BE2C (cell line): Measurements from ENCODE around the gene RBPJL.

ENCODE experiments used
- DNase-seq: peaks from one replicate; pipeline ENCODE4 v3.0.0-alpha.2; 2020
- H3K27me3 ChIP-seq: fragments of 250-450 bp; sonication (Bioruptor Pico); 2 replicates; pipeline ENCODE4 v1.5.1; 2020; ENCODE audit warnings: mild to moderate bottlenecking
- H3K36me3 ChIP-seq: fragments of 250-450 bp; sonication (Bioruptor Pico); 2 replicates; pipeline ENCODE4 v1.5.1; 2020; ENCODE audit warnings: mild to moderate bottlenecking
- H3K4me1 ChIP-seq: fragments of 250-450 bp; sonication (Bioruptor Pico); 2 replicates; pipeline ENCODE4 v1.5.1; 2020
- H3K4me3 ChIP-seq: 2 replicates; pipeline ENCODE4 v1.5.1; 2011; ENCODE audit warnings: low read depth, low read length
- H3K9me3 ChIP-seq: fragments of 250-450 bp; sonication (Bioruptor Pico); 2 replicates; pipeline ENCODE4 v1.5.1; 2020
- CTCF ChIP-seq: IDR thresholded peaks from 2 replicates; pipeline ENCODE4 v1.5.1; 2012; ENCODE audit warnings: mild to moderate bottlenecking, low read depth, low read length

RBPJL gene

DNA sequence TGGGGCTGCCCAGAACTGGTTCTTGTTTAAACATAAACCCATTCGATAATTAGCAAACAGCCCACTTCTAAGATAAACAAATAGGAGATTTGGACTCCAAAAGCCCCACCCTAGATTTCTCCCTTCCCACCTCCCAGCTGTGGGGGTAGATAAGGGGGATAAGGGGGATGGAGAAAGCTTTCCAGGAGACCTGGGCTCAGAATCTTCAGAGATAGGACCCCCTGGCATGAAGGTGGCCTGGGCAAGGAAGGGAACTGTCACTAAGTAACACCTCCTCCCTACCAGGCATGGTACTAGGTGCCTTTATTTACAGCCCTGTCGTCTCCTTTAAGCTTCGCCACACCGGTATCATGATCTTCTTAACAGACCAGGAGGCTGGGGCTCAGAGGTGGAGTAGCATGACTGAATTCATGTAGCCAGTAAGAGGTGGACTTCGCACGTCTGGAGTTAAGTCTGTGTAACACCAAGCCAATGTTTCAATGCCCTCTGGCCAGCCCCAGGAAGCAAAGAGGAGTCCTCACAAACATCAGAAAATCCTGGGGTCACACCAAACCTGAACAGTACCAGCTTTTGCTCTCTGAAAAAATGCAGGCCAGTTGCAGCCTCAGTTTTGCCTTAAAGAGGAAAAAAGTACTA lies 37.0 kb downstream of the RBPJL start:
- H3K27me3 ChIP-seq, result no peaks in the 10 kb centered on the region; the same call in 1 of the 2 replicates
- peaks cover 30% of the 10 kb centered on the region for H3K4me1 ChIP-seq
- no peak for DNase-seq
- H3K9me3 ChIP-seq, result no peaks in the 10 kb centered on the region
- no peak for TF ChIP-seq CTCF
- no peaks in the 10 kb centered on the region for H3K36me3 ChIP-seq
- H3K4me3 ChIP-seq, result no peak overlapping the region

DNA sequence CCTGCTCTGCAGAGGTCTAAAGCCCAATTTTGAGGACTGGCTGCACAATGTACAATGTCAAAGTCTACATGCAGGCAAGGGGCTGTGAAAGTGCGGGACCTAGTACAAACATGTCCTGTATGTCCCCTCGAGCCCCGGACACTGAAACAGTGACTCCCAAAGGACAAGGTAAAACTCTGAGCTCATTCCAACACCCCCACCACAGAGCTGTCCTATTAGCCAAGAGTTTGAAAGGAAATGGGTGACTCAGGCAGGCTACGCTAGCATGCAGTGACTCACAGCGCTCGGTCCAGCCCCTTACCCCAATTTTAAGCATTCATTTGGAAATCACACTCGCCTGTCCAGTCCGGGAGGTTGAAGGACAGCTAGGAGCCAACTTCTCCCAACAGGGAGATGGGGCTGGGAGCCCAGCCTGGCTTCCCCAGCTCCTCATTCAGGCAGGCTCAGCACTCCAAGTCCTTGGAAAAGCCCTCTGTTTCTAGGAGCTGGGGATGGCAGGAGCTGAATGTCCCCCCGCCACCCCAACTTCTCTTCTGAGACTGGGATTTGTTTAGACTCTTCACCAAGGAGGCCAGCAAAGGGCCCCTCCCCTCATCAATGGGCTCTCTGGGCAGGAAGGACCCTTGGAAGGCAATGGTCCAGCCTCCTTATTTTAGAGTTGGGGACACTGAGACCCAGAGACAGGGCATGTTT lies 37.7 kb downstream of the RBPJL start:
- H3K4me1 ChIP-seq, result peaks cover 30% of the 10 kb centered on the region

GRCh38 chr20:45345104-45345936 lies 38.7 kb downstream of the RBPJL start:
- no peak for DNase-seq
- H3K4me3 ChIP-seq, result no peak overlapping the region
- no peaks in the 10 kb centered on the region for H3K36me3 ChIP-seq
- no peaks in the 10 kb centered on the region for H3K9me3 ChIP-seq
- no peak for TF ChIP-seq CTCF
- peaks cover 30% of the 10 kb centered on the region for H3K4me1 ChIP-seq
- H3K27me3 ChIP-seq, result no peaks in the 10 kb centered on the region; the same call in 1 of the 2 replicates

More for the DNA sequence above, 37.7 kb downstream of the RBPJL start:
- no peak overlapping the region for H3K4me3 ChIP-seq
- no peaks in the 10 kb centered on the region for H3K36me3 ChIP-seq
- H3K9me3 ChIP-seq, result no peaks in the 10 kb centered on the region
- no peak for TF ChIP-seq CTCF
- DNase-seq, result no peak
- H3K27me3 ChIP-seq, result no peaks in the 10 kb centered on the region; the same call in 1 of the 2 replicates

DNA sequence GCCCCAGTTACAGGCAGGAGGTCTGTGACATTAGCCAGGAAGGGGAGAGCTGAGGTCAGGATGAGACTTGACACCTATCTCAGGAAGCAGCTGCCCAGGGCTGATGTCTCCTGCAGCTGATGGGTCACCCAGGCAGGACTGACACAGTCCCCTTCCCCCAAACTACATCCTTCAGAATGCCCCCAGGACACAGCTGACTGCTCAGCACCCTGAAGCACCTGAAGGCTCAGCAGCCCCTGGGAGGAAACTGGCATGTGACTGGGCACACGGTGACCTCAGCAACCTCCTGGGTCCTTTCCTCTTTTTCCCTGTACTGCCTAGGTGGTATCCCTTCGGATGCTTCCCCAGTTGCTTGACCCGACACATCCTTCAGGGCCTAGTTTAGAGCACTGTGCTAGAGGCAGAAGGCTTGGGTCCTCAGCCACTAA lies 39.7 kb downstream of the RBPJL start:
- Histone ChIP-seq H3K4me3 (no peak overlapping the region), H3K4me1 (peaks cover 25% of the 10 kb centered on the region)

DNA sequence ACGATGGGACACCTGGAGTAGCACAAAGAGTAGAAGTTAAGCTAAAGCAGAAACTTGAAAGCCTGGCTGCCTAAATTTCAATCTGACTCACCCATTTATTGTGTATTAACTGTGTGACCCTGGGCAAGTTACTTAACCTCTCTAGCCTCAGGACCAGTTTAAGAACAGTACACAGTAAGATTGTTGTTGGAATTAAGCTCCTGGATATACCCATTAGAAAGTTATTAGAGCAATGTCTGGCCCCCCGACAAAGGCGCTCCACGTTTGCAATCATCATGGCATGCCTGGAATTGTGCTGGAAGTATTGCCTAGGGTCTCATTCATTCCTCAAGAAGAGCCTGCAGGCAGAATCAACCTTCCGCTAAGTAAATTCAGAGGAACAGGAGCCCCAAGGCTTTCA lies 40.2 kb downstream of the RBPJL start:
- Histone ChIP-seq H3K9me3 (no peaks in the 10 kb centered on the region), H3K4me3 (no peak overlapping the region), H3K27me3 (no peaks in the 10 kb centered on the region; the same call in 1 of the 2 replicates), H3K36me3 (no peaks in the 10 kb centered on the region), H3K4me1 (peaks cover 19% of the 10 kb centered on the region)
- DNase-seq, result no peak
- TF ChIP-seq CTCF, result no peak

More for the DNA sequence above, 39.7 kb downstream of the RBPJL start:
- Histone ChIP-seq H3K36me3 (no peaks in the 10 kb centered on the region), H3K27me3 (no peaks in the 10 kb centered on the region; the same call in 1 of the 2 replicates), H3K9me3 (no peaks in the 10 kb centered on the region)
- DNase-seq, result no peak
- TF ChIP-seq CTCF, result no peak
